ENCODE results near the gene DARS2.

DNA sequence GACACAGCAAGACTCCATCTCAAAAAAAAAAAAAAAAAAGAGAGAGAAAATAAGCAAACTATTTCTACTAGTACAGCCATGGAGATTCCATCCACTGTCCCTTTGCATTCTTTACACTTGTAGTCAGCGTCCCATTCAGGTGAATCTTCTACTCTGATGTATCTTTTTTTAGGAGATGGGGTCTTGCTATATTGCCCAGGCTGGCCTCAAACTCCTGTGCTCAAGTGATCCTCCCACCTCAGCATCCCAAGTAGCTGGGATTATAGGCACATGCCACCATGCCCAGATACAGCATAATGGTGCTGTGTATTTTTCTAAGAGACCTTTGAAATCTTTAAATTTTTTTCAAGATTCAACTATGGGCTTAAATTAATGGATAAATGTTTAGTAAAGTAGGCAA, 8.3 kb downstream of the DARS2 start:
- TF ChIP-seq, protein P1, sequence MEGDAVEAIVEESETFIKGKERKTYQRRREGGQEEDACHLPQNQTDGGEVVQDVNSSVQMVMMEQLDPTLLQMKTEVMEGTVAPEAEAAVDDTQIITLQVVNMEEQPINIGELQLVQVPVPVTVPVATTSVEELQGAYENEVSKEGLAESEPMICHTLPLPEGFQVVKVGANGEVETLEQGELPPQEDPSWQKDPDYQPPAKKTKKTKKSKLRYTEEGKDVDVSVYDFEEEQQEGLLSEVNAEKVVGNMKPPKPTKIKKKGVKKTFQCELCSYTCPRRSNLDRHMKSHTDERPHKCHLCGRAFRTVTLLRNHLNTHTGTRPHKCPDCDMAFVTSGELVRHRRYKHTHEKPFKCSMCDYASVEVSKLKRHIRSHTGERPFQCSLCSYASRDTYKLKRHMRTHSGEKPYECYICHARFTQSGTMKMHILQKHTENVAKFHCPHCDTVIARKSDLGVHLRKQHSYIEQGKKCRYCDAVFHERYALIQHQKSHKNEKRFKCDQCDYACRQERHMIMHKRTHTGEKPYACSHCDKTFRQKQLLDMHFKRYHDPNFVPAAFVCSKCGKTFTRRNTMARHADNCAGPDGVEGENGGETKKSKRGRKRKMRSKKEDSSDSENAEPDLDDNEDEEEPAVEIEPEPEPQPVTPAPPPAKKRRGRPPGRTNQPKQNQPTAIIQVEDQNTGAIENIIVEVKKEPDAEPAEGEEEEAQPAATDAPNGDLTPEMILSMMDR (conservative IDR thresholded peaks at IDR 0.05; ENCODE audit: low read length): no peak
- TF ChIP-seq EZH2phosphoT487 (IDR thresholded peaks at IDR 0.05; ENCODE audit: borderline replicate concordance): no peak

Data from Loucy (cell line).